Fibroblast of lung (primary cell): ENCODE measurements around the gene AP5B1.

Experiments used
- CTCF ChIP-seq, 2 donors: IDR thresholded peaks in 1 of 2; conservative IDR thresholded peaks in 1 of 2; 1 replicate in 1 of 2; 2 replicates in 1 of 2; pipeline ENCODE4 v1.5.1; 2011 to 2012; ENCODE audit warnings: low read length in 2 of 2, control low read depth in 1 of 2, inconsistent platforms in 1 of 2, low read depth in 1 of 2, mild to moderate bottlenecking in 1 of 2
- EZH2 ChIP-seq: IDR thresholded peaks from 2 replicates; pipeline ENCODE4 v1.5.1; 2012; ENCODE audit warnings: low read length, control low read depth, mild to moderate bottlenecking; ENCODE audit errors: missing control alignments

- no peak for TF ChIP-seq CTCF (conservative IDR thresholded peaks at IDR 0.05 in 1 of 2, IDR thresholded peaks at IDR 0.05 in 1 of 2; ENCODE audit: low read depth in 1 of 2, low read length in 2 of 2)
- TF ChIP-seq EZH2, result peak; percentile 95
Observed at GRCh38 chr11:65786008-65786785, 5.4 kb upstream of the AP5B1 start.
